Muscle of back (tissue), 11 donors: ENCODE data around the gene EMILIN1. TPM values are rescaled to one million over a fixed set of nuclear protein-coding genes. Genes with fewer than 3 reads are reported as not detected.
"Not testable (repeated sequence)": the region's sequence is repeated elsewhere in the genome, so short reads cannot be mapped to it uniquely, and the experiment has no call there.

ENCODE experiments used
- DNase-seq, 3 donors: peaks; one replicate each; pipeline versions ENCODE4 v3.0.0 to v3.0.0-alpha.2; 2013
- polyA plus RNA-seq, 10 donors: library from polyadenylated mRNA; unstranded; fragments of 120-200 nt; gene quantifications; one replicate each; pipeline ENCODE4 v1.2.1, GENCODE V29; 2013; ENCODE audit not compliant: insufficient read length in 10 of 10

Gene EMILIN1
- polyA plus RNA-seq, 10 donors: 45.1 to 143 (median 65.3) TPM

GRCh38 chr2:27119330-27119670, 40.9 kb downstream of the EMILIN1 start:
- not testable (repeated sequence) for DNase-seq

GRCh38 chr2:27121906-27122305, 43.5 kb downstream of the EMILIN1 start:
- no peak for DNase-seq

- no peak for DNase-seq
These were observed 44.4 kb downstream of the EMILIN1 start for GRCh38 chr2:27122791-27123190.

GRCh38 chr2:27123302-27124150, 45.1 kb downstream of the EMILIN1 start, which contains the start of gene ABHD1:
Gene ABHD1 (plus strand): TSS chr2:27123815. CDS start chr2:27123949, 134 bp downstream.
- peak in 1 of 3 donors; percentile 66 for DNase-seq

GRCh38 chr2:27125104-27125503, 46.7 kb downstream of the EMILIN1 start:
- DNase-seq: no peak

GRCh38 chr2:27126252-27126710, 47.9 kb downstream of the EMILIN1 start:
- no peak for DNase-seq

GRCh38 chr2:27127883-27128667, 49.7 kb downstream of the EMILIN1 start:
- no peak for DNase-seq

GRCh38 chr2:27128668-27129571, 50.5 kb downstream of the EMILIN1 start:
- no peak for DNase-seq

DNA sequence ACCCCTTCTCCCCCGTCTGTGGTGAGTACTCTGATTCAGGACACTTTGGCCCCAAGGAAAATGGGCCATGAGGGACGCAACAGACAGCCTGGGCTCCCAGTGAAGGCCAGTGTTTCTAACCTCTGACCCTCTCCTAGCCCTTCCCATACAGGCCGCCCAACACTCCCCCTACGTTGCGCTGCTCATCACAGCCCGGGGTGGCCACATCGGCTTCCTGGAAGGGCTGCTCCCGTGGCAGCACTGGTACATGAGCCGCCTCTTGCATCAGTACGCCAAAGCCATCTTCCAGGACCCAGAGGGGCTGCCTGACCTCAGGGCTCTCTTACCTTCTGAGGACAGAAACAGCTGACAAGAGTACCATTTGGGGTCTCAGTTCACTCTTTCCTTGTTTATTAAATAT, 52.0 kb downstream of the EMILIN1 start:
- DNase-seq: no peak

GRCh38 chr2:27131429-27131828, 53.0 kb downstream of the EMILIN1 start:
- DNase-seq: no peak

GRCh38 chr2:27133195-27133875, 54.9 kb downstream of the EMILIN1 start:
- no peak for DNase-seq

DNA sequence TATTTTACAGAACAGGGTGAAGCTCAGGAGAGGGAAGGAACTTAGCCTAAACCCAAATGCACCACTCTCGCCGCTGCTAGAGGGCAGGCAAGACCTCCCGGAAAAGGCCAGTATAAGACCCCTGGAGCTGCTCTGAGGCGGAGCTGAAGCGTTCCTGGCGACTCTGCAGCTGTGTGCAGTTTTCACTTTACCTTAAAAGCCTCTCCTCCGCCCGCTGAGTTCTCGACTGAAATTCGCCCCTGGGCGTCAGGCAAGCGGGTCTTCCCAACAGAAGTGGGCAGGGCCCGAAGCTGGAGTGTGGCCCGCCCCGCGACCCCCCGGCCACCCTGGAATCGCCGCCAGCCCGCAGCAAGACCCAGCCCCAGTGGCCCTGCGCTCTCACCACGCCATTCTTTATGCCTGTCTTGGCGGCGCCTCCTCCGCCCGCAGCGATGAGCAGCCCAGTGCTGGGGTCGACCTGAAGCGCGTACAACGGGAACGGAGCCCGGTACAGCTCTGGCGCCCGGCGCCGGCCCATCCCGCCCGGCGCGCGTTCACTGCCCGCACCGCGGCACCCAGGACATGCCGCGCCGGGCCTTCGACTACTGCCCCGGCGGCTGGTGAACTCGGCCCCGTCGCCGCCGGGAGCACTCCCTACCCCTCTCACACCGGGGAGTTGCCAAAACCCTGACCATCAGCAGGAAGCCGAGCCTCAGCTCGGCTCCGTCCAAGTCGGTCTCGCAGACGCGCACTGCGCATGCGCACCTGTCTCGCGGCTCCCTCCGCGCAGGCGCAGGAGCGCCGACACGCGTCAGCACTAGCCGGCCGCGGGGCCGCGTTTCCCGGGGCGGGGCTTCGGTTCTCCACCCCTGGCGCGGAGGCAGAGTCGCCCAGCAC, 55.7 kb downstream of the EMILIN1 start, which contains the start of gene PREB:
Gene PREB (minus strand): TSS at position 732 of the 876 bp plus-strand sequence. CDS start 215 bp downstream, at position 517.
- DNase-seq: peak; percentile 96 to 99 (median 98)

DNA sequence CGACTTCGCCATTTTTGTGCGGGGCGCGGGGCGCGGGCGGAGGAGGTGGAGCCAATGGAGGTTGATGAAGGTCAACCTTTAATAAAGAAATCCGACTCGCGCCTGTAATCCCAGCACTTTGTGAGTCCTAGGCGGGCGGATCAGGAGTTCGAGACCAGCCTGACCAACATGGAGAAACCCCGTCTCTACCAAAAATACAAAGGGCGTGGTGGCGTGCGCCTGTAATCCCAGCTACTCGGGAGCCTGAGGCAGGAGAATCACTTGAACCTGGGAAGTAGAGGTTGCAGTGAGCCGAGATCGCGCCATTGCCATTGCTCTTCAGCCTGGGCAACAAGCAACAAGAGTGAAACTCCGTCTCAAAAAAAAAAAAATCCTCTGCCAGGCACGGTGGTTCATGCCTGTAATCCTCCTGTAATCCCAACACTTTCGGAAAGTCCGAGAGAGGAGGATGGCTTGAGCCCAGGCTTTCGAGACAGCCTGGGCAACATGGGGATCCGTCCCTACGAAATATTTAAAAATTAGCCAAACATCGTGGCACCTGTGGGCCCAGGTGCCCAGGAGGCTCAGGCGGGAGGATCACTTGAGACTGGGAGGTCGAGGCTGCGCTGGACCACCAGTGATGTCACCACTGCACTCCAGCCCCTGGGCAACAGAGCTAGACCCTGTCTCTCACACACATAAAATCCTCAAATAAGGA, 56.5 kb downstream of the EMILIN1 start:
- no peak for DNase-seq

- DNase-seq: no peak
These were observed 57.1 kb downstream of the EMILIN1 start for GRCh38 chr2:27135478-27135955.

Other genes starting within 250 kb of the EMILIN1 start
- gene DPYSL5, start 230.5 kb upstream of the EMILIN1 start, polyA plus RNA-seq: 10 to 100 TPM; 11.1 to 32.7 (median 22.1) TPM
- 10 to 100 TPM; 17.1 to 41.5 (median 25.0) TPM for gene MAPRE3, start 108.0 kb upstream of the EMILIN1 start, polyA plus RNA-seq
- 10 to 100 TPM; 60.1 to 89.9 (median 68.5) TPM for gene TMEM214, start 45.6 kb upstream of the EMILIN1 start, polyA plus RNA-seq
- 10 to 100 TPM; 17.6 to 22.1 (median 19.1) TPM for gene AGBL5, start 26.9 kb upstream of the EMILIN1 start, polyA plus RNA-seq
- 100 to 1,000 TPM; 208 to 290 (median 237) TPM for gene OST4, start 7.0 kb upstream of the EMILIN1 start, polyA plus RNA-seq
- 1 to 10 TPM in 9 of 10 donors, under 1 TPM in 1; 1.00 to 3.0 (median 2.5) TPM for gene KHK, start 8.2 kb downstream of the EMILIN1 start, polyA plus RNA-seq
- gene CGREF1, start 40.5 kb downstream of the EMILIN1 start, polyA plus RNA-seq: 1 to 10 TPM; 1.3 to 5.6 (median 3.2) TPM
- under 1 TPM; 0.17 to 0.84 (median 0.28) TPM for gene ABHD1, start 45.2 kb downstream of the EMILIN1 start, polyA plus RNA-seq
- 10 to 100 TPM; 29.9 to 40.5 (median 35.4) TPM for gene PREB, start 56.0 kb downstream of the EMILIN1 start, polyA plus RNA-seq
- gene PRR30, start 60.8 kb downstream of the EMILIN1 start, polyA plus RNA-seq: not detected
- gene TCF23, start 70.4 kb downstream of the EMILIN1 start, polyA plus RNA-seq: under 1 TPM; 0.19 to 0.86 (median 0.36) TPM
- gene ATRAID, start 133.4 kb downstream of the EMILIN1 start, polyA plus RNA-seq: 100 to 1,000 TPM in 3 of 10 donors, 10 to 100 TPM in 7; 89.7 to 104 (median 97.5) TPM
- 10 to 100 TPM; 13.4 to 25.8 (median 18.6) TPM for gene SLC5A6, start 133.7 kb downstream of the EMILIN1 start, polyA plus RNA-seq
- 10 to 100 TPM; 17.6 to 39.5 (median 28.7) TPM for gene CAD, start 138.8 kb downstream of the EMILIN1 start, polyA plus RNA-seq
- 1 to 10 TPM in 1 of 10 donors, under 1 TPM in 9; 0.24 to 1.2 (median 0.46) TPM for gene SLC30A3, start 184.4 kb downstream of the EMILIN1 start, polyA plus RNA-seq
- under 1 TPM in 3 of 10 donors, not detected in 7; 0.12 to 0.39 (median 0.26) TPM for gene DNAJC5G, start 196.8 kb downstream of the EMILIN1 start, polyA plus RNA-seq
- 100 to 1,000 TPM in 1 of 10 donors, 10 to 100 TPM in 9; 32.9 to 106 (median 73.2) TPM for gene TRIM54, start 203.8 kb downstream of the EMILIN1 start, polyA plus RNA-seq
- 1 to 10 TPM in 7 of 10 donors, under 1 TPM in 3; 0.44 to 2.1 (median 1.2) TPM for gene UCN, start 229.8 kb downstream of the EMILIN1 start, polyA plus RNA-seq
- gene MPV17, start 244.5 kb downstream of the EMILIN1 start, polyA plus RNA-seq: 10 to 100 TPM; 39.0 to 68.5 (median 47.1) TPM